NCI-H1105 (cell line): ENCODE results near the gene NEGR1.
A peak's percentile ranks its signal among the peaks of the same experiment; 100 is the strongest.
"Not testable (repeated sequence)": the region's sequence is repeated elsewhere in the genome, so short reads cannot be mapped to it uniquely, and the experiment has no call there.

ENCODE experiments used
- DNase-seq: peaks from one replicate; lab custom pipeline; 2025; lab: John Stamatoyannopoulos, UW

Gene NEGR1

DNA sequence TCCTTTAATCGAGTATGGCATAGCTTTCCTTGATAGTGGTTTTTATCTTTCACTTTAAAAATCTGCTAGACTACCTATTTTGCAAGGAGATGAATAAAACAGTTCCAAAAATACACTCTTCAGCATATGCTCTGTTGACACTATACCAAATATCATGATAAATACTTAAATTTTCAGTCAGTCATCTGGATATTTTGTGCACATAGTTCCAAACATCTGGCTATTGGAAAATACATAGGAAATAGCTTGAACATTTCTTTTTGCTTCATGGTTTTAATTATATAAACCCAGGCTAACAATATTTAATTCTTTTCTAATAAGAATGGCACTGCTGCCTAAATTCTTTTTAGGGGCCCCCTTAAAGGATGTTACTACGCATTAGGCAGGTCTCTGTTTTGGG is 342.1 kb downstream of the NEGR1 start:
- no peak for DNase-seq

GRCh38 chr1:71930511-71930910 is 351.8 kb downstream of the NEGR1 start:
- no peak for DNase-seq

DNA sequence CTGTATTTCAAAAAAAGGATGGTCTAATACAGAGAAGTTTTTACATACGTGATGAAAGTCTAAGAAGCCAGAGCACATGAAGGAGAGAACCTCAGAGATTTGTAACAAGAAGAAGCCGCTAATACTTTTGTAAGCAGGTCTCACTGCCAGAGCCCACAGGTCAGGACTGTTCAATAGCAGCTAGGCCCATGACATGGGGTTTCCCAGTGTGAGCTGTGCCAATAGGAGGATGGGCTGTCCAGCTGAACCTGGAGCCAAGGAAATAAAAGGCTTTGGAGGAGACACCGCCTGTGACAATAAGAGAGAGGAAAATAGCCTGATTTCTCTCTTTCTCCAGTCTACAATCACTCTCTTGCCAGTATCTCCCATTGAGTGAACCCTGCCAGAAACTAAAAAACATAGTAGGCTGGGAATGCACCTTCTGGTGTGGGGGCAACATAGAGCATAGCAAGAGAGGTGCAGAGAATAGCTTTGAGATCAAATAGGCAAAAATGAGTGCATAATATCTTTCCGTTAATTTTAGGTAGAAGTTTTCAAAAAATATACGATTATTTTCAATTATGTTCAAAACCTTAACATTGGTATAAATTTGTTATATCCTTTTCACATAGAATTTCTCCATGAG is 360.3 kb downstream of the NEGR1 start:
- DNase-seq, result no peak

GRCh38 chr1:71921204-71921603 is 361.1 kb downstream of the NEGR1 start:
- no peak for DNase-seq

GRCh38 chr1:71920556-71920955 is 361.8 kb downstream of the NEGR1 start:
- DNase-seq, result no peak

DNA sequence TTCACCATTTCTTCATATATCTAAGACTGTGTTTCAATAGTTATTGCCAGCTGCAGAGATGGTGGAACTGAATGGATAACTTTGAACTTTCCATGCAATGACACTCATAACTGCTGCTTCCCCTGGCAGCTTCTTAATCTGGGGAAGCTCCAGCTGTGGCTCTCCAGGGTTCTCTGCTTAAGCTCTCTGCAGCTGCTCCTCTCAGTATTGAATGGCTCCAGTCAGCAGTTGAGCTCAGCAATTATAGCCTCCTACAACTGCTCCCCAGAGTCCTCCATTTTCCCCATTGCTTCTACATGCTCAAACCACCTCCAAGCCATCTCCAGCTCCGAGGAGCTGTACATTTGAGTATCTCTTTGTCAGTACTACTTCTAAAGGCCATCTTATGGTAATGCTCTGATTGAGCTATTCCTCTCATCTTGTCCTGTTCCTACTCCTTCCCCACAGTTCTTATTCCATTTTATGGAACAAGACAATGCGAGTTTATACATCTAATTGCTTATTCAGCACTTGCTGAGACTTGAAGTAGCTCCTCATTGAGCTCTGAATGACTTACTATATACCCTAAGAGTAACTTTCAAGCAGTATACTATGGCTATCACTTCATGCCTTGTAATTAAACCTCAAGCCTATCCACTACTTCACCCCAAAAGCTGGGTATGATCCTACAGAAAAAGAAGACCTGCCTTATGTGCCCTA is 362.4 kb downstream of the NEGR1 start:
- no peak for DNase-seq

- DNase-seq, result no peak
Measured at GRCh38 chr1:71918630-71919029, 363.7 kb downstream of the NEGR1 start.

DNA sequence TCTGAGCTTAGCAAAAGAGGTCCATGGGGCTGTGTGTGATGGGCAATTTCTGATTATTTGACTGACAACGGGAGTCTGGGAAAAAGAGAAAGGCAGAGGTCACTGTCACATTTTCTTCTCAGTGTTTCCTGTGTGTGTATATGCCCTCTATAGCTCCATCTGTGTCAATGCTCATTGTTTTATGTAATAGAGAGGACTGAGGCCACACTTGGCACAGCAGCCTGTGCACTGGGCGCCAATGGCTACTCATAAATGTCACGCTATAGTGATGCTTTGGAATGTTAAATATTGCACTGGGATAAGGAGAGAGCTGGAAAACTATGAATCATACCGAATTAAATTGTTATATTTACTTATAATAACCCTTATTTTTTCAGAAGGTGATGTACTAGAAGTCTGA is 365.4 kb downstream of the NEGR1 start:
- no peak for DNase-seq

DNA sequence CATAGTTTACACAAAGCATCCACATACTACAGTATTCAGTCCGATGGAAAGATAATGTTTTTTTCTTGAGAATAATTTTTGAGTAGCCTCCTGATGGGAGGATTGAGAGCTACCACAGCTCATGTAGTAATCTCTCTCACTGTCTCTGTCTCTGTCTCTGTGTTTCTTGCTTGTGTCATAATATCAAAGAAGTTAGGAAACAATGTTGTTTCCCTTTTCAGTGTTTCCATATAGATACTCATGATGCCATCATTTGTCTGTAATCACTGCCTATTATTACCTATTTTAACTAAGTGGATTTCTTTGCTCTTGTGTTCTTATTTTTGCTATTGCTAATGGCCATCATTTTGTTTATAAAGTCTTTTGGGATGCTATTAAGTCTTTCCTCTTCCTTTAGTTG is 367.7 kb downstream of the NEGR1 start:
- DNase-seq, result no peak

GRCh38 chr1:71908871-71909390 is 373.4 kb downstream of the NEGR1 start:
- no peak for DNase-seq

DNA sequence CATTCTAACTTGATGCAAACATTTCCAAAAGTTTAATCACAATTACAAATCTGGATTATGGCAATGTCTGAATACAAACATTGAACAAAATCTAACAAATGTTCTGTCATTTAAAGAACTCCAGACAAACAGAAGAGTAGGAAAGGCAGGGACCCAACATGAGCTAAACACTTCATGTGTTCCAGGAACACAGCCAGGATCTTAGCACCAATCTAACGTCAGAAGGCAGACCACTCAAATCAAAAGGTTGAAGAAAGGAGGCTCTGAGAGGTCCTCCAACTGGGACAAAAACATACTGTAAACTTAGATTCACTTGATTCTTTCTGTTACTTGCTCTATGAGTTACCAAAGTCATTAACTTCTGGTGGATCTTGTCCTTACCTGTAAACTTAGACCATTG is 374.0 kb downstream of the NEGR1 start:
- DNase-seq, result no peak

- no peak for DNase-seq
Measured at GRCh38 chr1:71899881-71900280, 382.5 kb downstream of the NEGR1 start.

GRCh38 chr1:71888166-71888565 is 394.2 kb downstream of the NEGR1 start:
- not testable (repeated sequence) for DNase-seq

- peak; percentile 16 for DNase-seq
Measured at GRCh38 chr1:71885171-71885570, 397.2 kb downstream of the NEGR1 start.

- no peak for DNase-seq
Measured at GRCh38 chr1:71882637-71883036, 399.7 kb downstream of the NEGR1 start.

DNA sequence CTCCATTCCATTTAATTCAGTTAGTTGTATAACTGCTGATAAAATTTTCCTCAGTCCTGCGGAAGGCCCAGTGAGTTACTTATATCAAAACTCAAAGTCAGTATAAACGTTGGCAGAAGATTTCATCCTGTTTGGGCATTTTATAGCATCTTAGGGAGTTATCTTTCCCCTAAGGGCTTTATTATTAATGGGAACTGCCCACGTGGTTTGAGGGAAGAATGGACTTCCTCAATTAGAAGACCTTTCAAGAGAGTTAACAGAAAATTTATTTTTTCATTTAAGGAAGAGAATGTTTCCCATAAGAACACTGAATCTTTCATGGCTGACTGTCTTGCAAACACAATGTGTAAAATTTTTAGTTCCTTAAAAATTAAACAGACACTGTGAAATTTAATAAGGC is 400.1 kb downstream of the NEGR1 start:
- DNase-seq, result no peak

DNA sequence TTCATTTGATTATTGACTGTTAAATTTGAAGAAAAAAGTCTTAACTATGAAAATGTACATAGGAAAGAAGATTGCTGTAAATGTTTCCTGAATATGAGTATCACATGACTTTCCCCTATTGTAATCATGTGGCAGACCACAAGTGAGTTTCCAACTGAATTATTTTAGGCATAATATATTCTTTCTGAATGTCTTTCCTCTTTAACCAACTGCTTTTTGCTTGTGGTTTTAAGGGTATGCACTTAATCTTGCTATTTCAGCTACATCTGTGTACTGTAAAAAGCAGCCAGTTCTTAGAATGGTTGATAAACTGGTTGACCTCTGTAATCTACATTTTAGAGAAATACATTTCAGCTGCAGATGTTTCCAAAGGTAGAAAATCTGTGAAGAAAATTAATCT is 400.7 kb downstream of the NEGR1 start:
- DNase-seq, result no peak

GRCh38 chr1:71869326-71869725 is 413.0 kb downstream of the NEGR1 start:
- DNase-seq, result no peak

- no peak for DNase-seq
Measured at GRCh38 chr1:71862756-71863155, 419.6 kb downstream of the NEGR1 start.

DNA sequence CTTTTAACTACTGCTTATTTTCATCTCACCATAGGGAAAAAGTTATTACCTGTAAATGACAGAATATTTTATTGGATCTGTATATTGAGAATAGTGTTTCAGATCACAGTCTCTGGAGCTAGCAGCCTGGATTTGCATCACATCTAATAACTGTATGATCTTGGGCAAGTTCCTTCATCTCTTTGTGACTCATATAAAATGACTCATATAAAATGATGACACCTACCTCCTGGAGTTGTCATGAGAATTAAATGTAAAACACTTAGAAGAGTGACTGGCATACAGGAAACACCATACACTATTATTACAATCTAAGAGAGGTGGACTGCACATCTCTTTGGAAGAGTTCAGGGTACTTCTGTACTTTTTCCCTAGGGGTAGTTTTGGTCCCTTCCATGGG is 421.3 kb downstream of the NEGR1 start:
- DNase-seq, result no peak

- DNase-seq, result no peak
Measured at GRCh38 chr1:71859806-71860205, 422.5 kb downstream of the NEGR1 start.

GRCh38 chr1:71857862-71858261 is 424.5 kb downstream of the NEGR1 start:
- no peak for DNase-seq

DNA sequence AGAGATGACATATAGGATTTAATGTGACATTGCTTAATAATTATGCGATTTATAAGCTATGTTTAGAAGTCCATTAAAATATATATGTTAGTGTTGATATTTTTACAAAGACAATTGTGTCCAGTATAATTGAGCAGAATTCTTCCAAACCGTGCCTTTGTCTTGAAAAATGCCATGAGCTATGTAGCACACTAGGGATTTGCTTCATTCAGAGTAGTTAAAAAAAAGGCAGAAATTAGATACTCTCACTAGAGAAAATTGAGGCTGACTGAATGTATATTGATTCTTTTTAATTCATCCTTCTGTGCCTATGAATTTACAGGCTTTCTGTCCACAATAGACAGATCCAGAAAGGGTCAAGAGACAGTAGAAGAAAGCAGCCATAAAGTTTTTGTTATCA is 429.0 kb downstream of the NEGR1 start:
- no peak for DNase-seq

DNA sequence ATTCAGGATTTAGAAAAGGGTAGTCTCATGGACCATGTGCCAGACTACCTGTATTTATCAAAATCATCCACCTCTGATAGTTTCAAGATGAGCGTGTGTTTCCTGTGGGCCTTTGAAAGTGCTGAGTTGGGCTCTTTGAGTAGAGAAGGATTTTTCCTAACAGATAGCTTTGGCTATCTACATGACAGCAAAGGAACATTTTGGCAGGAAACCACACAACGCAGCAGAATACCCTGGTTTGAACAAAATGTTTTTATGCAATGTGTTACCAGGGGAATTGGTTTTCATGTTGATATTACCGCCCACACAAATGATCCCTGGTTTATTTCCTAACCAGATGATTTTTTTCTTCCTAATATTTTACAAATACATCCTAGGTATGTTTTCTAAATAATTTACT is 431.4 kb downstream of the NEGR1 start:
- no peak for DNase-seq
